Measurements from ENCODE around the gene TAB3. TPM values are rescaled to one million over a fixed set of nuclear protein-coding genes. Genes with fewer than 3 reads are reported as not detected.

TAB3 gene
- total RNA-seq, 1 experiment from 2014 or later: 13.5 TPM

- TF ChIP-seq CTCF (conservative IDR thresholded peaks at IDR 0.05): no peak
- Histone ChIP-seq H2AK5ac (ENCODE audit: insufficient read length, low read length) (no peak overlapping the region), H3K14ac (ENCODE audit: insufficient read depth, low read length) (no peak overlapping the region), H3K79me1 (ENCODE audit: insufficient read depth, low read depth, low read length, poor library complexity, severe bottlenecking) (no peaks in the 10 kb centered on the region), H3K23ac (ENCODE audit: insufficient read length, low read depth, low read length) (no peak overlapping the region), H2BK12ac (ENCODE audit: insufficient read length, low read depth, low read length) (no peak overlapping the region), H3K27me3 (ENCODE audit: insufficient read depth, low read length) (no peaks in the 10 kb centered on the region), H2BK120ac (ENCODE audit: low read depth, low read length, poor library complexity, severe bottlenecking) (no peak overlapping the region), H3K4me2 (ENCODE audit: insufficient read depth, insufficient read length, low read length) (no peak overlapping the region), H3K4ac (ENCODE audit: low read depth, low read length) (no peak overlapping the region), H3K9me3 (ENCODE audit: control insufficient read depth, low read depth, low read length) (peaks cover 5% of the 10 kb centered on the region), H4K5ac (ENCODE audit: insufficient read length, low read depth, low read length) (no peak overlapping the region), H3K27ac (ENCODE audit: insufficient read length, low read depth, low read length) (no peak overlapping the region), H3K9ac (ENCODE audit: extremely low read depth, insufficient read length, low read length) (no peak overlapping the region), H3T11ph (ENCODE audit: low read length) (no peak overlapping the region), H2AFZ (ENCODE audit: low read length) (no peak overlapping the region), H2BK5ac (ENCODE audit: insufficient read length, low read length) (no peak overlapping the region), H3K56ac (ENCODE audit: insufficient read length, low read depth, low read length) (no peak overlapping the region), H4K8ac (replicated peaks; ENCODE audit: insufficient read length, low read depth, low read length) (no peak overlapping the region), H2BK20ac (ENCODE audit: low read depth, low read length, poor library complexity, severe bottlenecking) (no peak overlapping the region), H3K79me2 (ENCODE audit: insufficient read depth, low read length) (no peaks in the 10 kb centered on the region), H2BK15ac (ENCODE audit: low read depth, low read length) (no peak overlapping the region), H3K23me2 (ENCODE audit: insufficient read length, low read depth, low read length, poor library complexity, severe bottlenecking) (no peaks in the 10 kb centered on the region), H3K4me1 (ENCODE audit: insufficient read depth, low read length) (no peaks in the 10 kb centered on the region; the same call in 1 of the 2 replicates), H3K18ac (ENCODE audit: insufficient read length, low read depth, low read length) (no peak overlapping the region), H4K20me1 (ENCODE audit: control insufficient read depth, insufficient read depth, insufficient read length) (no peaks in the 10 kb centered on the region), H4K91ac (ENCODE audit: insufficient read length, low read depth, low read length) (no peak overlapping the region)
- no peak for DNase-seq
- Mint-ChIP-seq H3K4me1 (peaks cover 8% of the 10 kb centered on the region in 2 experiments), H3K4me3 (no peak overlapping the region), H3K27me3 (ENCODE audit: low read depth) (no peaks in the 10 kb centered on the region; the same call in 1 of the 2 replicates), H3K27ac (no peak overlapping the region), H3K9me3 (peaks cover 41 to 64% of the 10 kb centered on the region in 2 experiments), H3K36me3 (ENCODE audit: insufficient read depth in 1 of 3, low read depth in 3 of 3) (peaks cover 0 to 3% (median 0%) of the 10 kb centered on the region in 3 experiments; a peak in 2 of 7 replicates)
- WGBS (ENCODE audit: extremely low coverage, insufficient read length, low lambda C conversion rate): no CpG with 5 or more reads among the region's 1 CpG
Measured at GRCh38 chrX:30906726-30907125, 17.7 kb upstream of the TAB3 start.

Measured in H9 (cell line).